GM10266 (cell line): Measurements from ENCODE around the gene TGM2.

ENCODE experiments used
- DNase-seq: peaks from one replicate; pipeline ENCODE4 v3.0.0; 2012; ENCODE audit errors: extremely low spot score
- TF ChIP-seq, protein P1 (sequence below): IDR thresholded peaks from 2 replicates; pipeline ENCODE4 v1.5.1; 2012; ENCODE audit warnings: mild to moderate bottlenecking, low read depth; ENCODE audit not compliant: control insufficient read depth, insufficient read depth; ENCODE audit errors: missing control alignments

Gene TGM2

DNA sequence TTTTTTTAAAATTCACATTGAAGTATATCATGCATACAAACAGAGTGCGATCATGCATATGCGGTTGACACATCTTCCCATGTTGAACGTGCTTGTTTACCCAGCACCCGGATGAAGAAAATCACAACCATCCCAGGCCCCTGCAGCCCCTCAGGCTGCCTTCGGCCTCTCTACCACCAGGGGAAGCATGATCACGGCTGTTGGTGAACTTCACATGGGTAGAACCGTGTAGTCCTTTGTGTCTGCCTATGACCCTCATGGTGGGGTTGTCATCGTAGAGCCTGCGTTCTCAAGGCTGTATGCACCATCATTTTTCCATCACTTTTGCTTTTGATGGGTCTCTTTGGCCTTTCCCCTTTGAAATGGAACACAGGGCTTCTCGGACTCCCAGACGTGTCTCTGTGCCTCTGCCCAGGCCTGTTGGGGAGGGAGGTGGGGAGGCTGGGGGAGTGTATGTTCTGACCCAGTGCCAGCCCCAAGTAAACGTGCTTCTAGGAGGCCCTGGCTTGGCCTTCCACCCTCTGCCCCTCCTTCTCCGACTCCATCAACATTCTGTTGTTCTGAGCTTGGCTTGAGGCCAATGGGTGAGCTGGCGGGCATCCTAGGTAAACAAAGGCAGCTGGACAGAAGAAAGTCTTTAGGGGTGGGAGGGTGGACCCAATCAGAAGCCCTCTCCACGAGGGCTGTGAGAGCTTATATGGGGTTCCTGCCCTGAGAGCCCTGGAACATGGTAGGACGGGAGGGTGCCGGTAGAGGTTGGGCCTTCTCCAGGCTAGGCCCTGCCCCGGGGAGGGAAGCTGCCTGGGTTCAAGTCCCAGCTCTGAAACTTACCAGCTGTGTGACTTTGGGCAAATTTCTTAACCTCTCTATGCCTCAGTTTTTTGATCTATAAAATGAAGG lies 39.7 kb downstream of the TGM2 start:
- DNase-seq, result no peak
- TF ChIP-seq, protein P1, sequence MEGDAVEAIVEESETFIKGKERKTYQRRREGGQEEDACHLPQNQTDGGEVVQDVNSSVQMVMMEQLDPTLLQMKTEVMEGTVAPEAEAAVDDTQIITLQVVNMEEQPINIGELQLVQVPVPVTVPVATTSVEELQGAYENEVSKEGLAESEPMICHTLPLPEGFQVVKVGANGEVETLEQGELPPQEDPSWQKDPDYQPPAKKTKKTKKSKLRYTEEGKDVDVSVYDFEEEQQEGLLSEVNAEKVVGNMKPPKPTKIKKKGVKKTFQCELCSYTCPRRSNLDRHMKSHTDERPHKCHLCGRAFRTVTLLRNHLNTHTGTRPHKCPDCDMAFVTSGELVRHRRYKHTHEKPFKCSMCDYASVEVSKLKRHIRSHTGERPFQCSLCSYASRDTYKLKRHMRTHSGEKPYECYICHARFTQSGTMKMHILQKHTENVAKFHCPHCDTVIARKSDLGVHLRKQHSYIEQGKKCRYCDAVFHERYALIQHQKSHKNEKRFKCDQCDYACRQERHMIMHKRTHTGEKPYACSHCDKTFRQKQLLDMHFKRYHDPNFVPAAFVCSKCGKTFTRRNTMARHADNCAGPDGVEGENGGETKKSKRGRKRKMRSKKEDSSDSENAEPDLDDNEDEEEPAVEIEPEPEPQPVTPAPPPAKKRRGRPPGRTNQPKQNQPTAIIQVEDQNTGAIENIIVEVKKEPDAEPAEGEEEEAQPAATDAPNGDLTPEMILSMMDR, result no peak

DNA sequence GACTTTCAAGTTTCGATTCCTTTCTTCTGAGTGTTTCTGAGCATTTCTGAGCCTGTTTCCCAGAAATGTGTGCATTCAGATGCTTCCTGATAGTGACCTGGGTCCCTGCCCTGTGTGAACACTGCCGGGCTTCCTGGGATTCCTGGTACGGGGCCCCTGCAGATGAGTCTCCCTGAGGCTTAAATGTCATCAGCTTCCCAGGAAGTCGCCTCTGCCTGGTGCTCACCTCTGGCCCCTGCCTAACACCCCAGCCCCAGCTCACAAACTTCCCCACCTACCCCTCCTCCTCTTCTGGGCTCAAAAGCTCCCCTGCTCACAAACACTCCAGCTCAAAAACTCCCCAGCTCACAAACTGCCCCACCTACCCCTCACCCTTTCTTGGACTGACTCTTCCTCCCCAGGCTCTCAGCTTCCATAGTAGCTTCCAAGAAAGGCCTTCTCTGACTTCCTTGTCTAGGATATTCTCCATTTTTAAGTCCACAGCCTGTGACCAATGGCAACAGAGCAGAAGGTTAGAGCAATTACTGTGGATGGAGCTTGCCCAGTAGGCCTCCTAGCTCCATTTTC lies 42.0 kb downstream of the TGM2 start:
- TF ChIP-seq, protein P1, result no peak
- DNase-seq, result no peak

DNA sequence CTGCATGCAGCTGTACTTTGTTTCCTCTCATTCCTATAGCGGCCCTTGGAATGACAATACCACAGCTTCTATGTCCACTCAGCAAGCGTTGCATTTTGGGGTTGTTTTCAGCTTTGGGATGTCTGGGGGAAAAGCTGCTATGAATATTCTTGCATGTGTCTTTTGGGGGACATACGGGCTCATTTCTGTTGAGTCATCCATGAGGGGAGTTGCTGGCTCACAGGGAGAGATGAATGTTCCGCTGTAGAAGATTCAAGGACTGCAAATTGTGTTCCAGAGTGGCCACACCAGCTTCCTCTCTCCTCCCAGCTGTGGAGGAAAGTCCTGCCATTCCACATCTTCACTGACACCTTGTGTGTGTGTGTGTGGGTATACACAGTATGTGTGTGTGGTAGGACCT lies 43.3 kb downstream of the TGM2 start:
- DNase-seq, result no peak
- TF ChIP-seq, protein P1, result no peak

DNA sequence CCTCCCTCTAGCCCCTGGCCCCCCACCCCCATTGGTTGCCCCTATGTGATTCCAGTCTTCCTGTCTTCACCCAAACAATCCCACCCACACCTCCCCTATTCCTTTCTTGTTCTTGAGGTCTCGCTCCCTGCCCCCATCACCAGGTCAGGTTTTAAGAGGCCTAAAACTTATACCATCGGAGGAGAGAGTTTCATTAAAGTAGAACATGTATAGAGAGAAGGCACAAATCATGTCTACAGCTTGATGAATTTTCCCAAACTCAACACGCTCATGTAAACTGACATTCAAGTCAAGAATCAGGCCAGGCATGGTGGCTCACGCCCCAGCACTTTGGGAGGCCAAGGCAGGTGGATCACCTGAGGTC lies 44.5 kb downstream of the TGM2 start:
- TF ChIP-seq, protein P1, result no peak
- DNase-seq, result no peak

DNA sequence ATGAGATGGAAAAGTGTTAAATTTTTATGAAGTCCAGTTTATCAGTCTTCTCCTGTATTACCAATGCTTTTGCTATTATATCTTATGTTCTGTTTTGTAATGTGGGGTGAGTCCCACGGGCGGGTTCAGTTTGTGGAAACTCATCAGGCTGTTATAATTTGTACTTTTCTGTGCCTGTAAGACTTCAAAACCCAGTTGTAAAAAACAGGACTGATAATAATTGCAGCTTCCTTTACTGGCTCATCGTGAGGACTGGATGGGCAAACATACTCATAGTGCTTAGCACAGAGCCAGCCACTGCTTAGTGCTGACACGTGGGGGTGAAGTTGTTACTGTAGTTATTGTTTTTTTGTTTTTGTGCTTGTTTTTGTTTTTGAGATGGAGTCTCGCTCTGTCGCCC lies 45.6 kb downstream of the TGM2 start:
- no peak for DNase-seq
- TF ChIP-seq, protein P1, result no peak

DNA sequence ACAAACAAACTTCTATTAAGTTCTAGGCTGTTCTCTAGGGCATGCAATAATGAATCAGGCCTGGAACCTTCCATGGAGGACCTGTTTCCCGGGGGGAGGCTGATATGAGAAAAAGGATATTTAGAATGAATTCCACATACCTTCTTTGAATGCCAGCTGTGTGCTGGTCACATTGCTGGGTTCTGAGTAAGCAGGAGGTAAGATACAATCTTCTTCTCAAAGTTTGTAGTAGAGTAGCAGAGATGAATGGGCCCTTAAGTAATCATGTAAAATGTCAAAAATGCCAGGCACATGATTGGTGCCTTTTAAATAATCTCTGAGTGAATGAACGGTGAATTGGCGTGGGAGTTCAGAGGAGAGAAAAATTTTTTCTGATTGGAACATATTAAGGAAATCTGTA lies 47.4 kb downstream of the TGM2 start:
- no peak for DNase-seq

More for the DNA sequence above, 47.4 kb downstream of the TGM2 start:
- TF ChIP-seq, protein P1, result no peak
